HepG2 (cell line): ENCODE measurements around the gene RUSF1. TPM values are rescaled to one million over a fixed set of nuclear protein-coding genes. Genes with fewer than 3 reads are reported as not detected.

Experiments
- JARID2 ChIP-seq: sonication (generic); formaldehyde crosslinking; IDR thresholded peaks from 2 replicates; pipeline ENCODE4 v1.8.1; 2023; ENCODE audit warnings: missing genetic modification reagents, inconsistent platforms; ENCODE audit not compliant: insufficient replicate concordance
- JUND ChIP-seq: sonication (generic); formaldehyde crosslinking; IDR thresholded peaks from 2 replicates; pipeline ENCODE4 v1.8.0; 2022; ENCODE audit warnings: mild to moderate bottlenecking, missing genetic modification reagents
- SIN3A ChIP-seq: IDR thresholded peaks from 2 replicates; pipeline ENCODE4 v1.6.1; 2011; ENCODE audit warnings: low read depth, mild to moderate bottlenecking, control low read depth, low read length, borderline replicate concordance
- ZBTB33 ChIP-seq: sonication (generic); formaldehyde crosslinking; IDR thresholded peaks from 2 replicates; pipeline ENCODE4 v1.4.0; 2020; ENCODE audit warnings: missing genetic modification reagents
- ZBTB4 ChIP-seq: sonication (generic); formaldehyde crosslinking; IDR thresholded peaks from 2 replicates; pipeline ENCODE4 v1.4.0; 2020; ENCODE audit warnings: missing genetic modification reagents, mild to moderate bottlenecking, borderline replicate concordance
- ZNF205 ChIP-seq: IDR thresholded peaks from 2 replicates; pipeline ENCODE4 v1.6.1; 2018; ENCODE audit warnings: missing biosample characterization, missing genetic modification reagents
- ZNF432 ChIP-seq: sonication (generic); formaldehyde crosslinking; IDR thresholded peaks from 2 replicates; pipeline ENCODE4 v1.5.0; 2020; ENCODE audit warnings: missing genetic modification reagents, mild to moderate bottlenecking, borderline replicate concordance
- ZNF670 ChIP-seq: sonication (generic); formaldehyde crosslinking; IDR thresholded peaks from 2 replicates; pipeline ENCODE4 v1.8.0; 2022; ENCODE audit warnings: mild to moderate bottlenecking, missing genetic modification reagents, borderline replicate concordance
- polyA plus RNA-seq, 8 experiments: library from polyadenylated mRNA; depleted of rRNA in 3 of 8; stranded (reverse) in 7 of 8; unstranded in 1 of 8; fragments of >200 nt; fragmentation: Illumina TruSeq in 4 of 8; extraction: Trizol in 4 of 8; gene quantifications; 2 replicates each; pipeline versions ENCODE4 v1.2.1 to v1.2.3, GENCODE V29; 2011 to 2016; ENCODE audit warnings: low read depth in 4 of 8, missing spikeins in 1 of 8, mixed read lengths in 1 of 8; ENCODE audit not compliant: insufficient read depth in 1 of 8
- total RNA-seq, 5 experiments: library from RNA; depleted of rRNA; stranded (reverse); fragments of >200 nt; fragmentation: Illumina TruSeq; extraction: Trizol; gene quantifications; 2 replicates each; pipeline ENCODE4 v1.2.3, GENCODE V29; 2016; ENCODE audit warnings: low read depth in 1 of 5
- TF ChIP-seq, protein P1 (sequence below): sonication (generic); formaldehyde crosslinking; IDR thresholded peaks from 2 replicates; pipeline ENCODE4 v1.5.0; 2020; ENCODE audit warnings: missing genetic modification reagents
- TF ChIP-seq, protein P2 (sequence below): sonication (generic); formaldehyde crosslinking; IDR thresholded peaks from 2 replicates; pipeline ENCODE4 v1.9.0; 2022; ENCODE audit warnings: missing genetic modification reagents, mild to moderate bottlenecking, borderline replicate concordance
- TF ChIP-seq, protein P3 (sequence below): sonication (generic); formaldehyde crosslinking; IDR thresholded peaks from 2 replicates; pipeline ENCODE4 v1.4.0; 2020; ENCODE audit warnings: missing genetic modification reagents, borderline replicate concordance
- TF ChIP-seq, protein P4 (sequence below): sonication (generic); formaldehyde crosslinking; IDR thresholded peaks from 2 replicates; pipeline ENCODE4 v1.4.0; 2020; ENCODE audit warnings: missing genetic modification reagents, mild to moderate bottlenecking, borderline replicate concordance

The RUSF1 gene
- total and polyA plus RNA-seq, 2 of the 13 experiments (the other 11 are each of a cell fraction or from before 2014, with no cell fraction given) = 40.8 to 50.2 TPM

GRCh38 chr16:31472709-31473203, 35.4 kb downstream of the RUSF1 start (continued):
- TF ChIP-seq, protein P1, sequence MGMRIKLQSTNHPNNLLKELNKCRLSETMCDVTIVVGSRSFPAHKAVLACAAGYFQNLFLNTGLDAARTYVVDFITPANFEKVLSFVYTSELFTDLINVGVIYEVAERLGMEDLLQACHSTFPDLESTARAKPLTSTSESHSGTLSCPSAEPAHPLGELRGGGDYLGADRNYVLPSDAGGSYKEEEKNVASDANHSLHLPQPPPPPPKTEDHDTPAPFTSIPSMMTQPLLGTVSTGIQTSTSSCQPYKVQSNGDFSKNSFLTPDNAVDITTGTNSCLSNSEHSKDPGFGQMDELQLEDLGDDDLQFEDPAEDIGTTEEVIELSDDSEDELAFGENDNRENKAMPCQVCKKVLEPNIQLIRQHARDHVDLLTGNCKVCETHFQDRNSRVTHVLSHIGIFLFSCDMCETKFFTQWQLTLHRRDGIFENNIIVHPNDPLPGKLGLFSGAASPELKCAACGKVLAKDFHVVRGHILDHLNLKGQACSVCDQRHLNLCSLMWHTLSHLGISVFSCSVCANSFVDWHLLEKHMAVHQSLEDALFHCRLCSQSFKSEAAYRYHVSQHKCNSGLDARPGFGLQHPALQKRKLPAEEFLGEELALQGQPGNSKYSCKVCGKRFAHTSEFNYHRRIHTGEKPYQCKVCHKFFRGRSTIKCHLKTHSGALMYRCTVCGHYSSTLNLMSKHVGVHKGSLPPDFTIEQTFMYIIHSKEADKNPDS (CRISPR knock-in tag) = no peak
- TF ChIP-seq JUND (CRISPR knock-in tag) = no peak
- no peak for TF ChIP-seq ZNF432 (CRISPR knock-in tag)
- no peak for TF ChIP-seq ZNF670 (CRISPR knock-in tag)
- TF ChIP-seq ZBTB33 (CRISPR knock-in tag) = peak; percentile 98
- no peak for TF ChIP-seq JARID2 (CRISPR knock-in tag)
- TF ChIP-seq SIN3A = no peak
- TF ChIP-seq, protein P2, sequence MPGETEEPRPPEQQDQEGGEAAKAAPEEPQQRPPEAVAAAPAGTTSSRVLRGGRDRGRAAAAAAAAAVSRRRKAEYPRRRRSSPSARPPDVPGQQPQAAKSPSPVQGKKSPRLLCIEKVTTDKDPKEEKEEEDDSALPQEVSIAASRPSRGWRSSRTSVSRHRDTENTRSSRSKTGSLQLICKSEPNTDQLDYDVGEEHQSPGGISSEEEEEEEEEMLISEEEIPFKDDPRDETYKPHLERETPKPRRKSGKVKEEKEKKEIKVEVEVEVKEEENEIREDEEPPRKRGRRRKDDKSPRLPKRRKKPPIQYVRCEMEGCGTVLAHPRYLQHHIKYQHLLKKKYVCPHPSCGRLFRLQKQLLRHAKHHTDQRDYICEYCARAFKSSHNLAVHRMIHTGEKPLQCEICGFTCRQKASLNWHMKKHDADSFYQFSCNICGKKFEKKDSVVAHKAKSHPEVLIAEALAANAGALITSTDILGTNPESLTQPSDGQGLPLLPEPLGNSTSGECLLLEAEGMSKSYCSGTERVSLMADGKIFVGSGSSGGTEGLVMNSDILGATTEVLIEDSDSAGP = peak; percentile 35; the same call in 1 of the 2 replicates
- no peak for TF ChIP-seq ZNF205 (CRISPR knock-in tag)
- TF ChIP-seq, protein P3, sequence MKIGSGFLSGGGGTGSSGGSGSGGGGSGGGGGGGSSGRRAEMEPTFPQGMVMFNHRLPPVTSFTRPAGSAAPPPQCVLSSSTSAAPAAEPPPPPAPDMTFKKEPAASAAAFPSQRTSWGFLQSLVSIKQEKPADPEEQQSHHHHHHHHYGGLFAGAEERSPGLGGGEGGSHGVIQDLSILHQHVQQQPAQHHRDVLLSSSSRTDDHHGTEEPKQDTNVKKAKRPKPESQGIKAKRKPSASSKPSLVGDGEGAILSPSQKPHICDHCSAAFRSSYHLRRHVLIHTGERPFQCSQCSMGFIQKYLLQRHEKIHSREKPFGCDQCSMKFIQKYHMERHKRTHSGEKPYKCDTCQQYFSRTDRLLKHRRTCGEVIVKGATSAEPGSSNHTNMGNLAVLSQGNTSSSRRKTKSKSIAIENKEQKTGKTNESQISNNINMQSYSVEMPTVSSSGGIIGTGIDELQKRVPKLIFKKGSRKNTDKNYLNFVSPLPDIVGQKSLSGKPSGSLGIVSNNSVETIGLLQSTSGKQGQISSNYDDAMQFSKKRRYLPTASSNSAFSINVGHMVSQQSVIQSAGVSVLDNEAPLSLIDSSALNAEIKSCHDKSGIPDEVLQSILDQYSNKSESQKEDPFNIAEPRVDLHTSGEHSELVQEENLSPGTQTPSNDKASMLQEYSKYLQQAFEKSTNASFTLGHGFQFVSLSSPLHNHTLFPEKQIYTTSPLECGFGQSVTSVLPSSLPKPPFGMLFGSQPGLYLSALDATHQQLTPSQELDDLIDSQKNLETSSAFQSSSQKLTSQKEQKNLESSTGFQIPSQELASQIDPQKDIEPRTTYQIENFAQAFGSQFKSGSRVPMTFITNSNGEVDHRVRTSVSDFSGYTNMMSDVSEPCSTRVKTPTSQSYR (CRISPR knock-in tag) = no peak
- no peak for TF ChIP-seq ZBTB4 (CRISPR knock-in tag)
- TF ChIP-seq, protein P4, sequence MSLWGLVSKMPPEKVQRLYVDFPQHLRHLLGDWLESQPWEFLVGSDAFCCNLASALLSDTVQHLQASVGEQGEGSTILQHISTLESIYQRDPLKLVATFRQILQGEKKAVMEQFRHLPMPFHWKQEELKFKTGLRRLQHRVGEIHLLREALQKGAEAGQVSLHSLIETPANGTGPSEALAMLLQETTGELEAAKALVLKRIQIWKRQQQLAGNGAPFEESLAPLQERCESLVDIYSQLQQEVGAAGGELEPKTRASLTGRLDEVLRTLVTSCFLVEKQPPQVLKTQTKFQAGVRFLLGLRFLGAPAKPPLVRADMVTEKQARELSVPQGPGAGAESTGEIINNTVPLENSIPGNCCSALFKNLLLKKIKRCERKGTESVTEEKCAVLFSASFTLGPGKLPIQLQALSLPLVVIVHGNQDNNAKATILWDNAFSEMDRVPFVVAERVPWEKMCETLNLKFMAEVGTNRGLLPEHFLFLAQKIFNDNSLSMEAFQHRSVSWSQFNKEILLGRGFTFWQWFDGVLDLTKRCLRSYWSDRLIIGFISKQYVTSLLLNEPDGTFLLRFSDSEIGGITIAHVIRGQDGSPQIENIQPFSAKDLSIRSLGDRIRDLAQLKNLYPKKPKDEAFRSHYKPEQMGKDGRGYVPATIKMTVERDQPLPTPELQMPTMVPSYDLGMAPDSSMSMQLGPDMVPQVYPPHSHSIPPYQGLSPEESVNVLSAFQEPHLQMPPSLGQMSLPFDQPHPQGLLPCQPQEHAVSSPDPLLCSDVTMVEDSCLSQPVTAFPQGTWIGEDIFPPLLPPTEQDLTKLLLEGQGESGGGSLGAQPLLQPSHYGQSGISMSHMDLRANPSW (CRISPR knock-in tag) = no peak
